ENCODE measurements around the gene INAVA.
A peak's percentile ranks its signal among the peaks of the same experiment; 100 is the strongest.
"Not testable (repeated sequence)": the region's sequence is repeated elsewhere in the genome, so short reads cannot be mapped to it uniquely, and the experiment has no call there.

INAVA gene

DNA sequence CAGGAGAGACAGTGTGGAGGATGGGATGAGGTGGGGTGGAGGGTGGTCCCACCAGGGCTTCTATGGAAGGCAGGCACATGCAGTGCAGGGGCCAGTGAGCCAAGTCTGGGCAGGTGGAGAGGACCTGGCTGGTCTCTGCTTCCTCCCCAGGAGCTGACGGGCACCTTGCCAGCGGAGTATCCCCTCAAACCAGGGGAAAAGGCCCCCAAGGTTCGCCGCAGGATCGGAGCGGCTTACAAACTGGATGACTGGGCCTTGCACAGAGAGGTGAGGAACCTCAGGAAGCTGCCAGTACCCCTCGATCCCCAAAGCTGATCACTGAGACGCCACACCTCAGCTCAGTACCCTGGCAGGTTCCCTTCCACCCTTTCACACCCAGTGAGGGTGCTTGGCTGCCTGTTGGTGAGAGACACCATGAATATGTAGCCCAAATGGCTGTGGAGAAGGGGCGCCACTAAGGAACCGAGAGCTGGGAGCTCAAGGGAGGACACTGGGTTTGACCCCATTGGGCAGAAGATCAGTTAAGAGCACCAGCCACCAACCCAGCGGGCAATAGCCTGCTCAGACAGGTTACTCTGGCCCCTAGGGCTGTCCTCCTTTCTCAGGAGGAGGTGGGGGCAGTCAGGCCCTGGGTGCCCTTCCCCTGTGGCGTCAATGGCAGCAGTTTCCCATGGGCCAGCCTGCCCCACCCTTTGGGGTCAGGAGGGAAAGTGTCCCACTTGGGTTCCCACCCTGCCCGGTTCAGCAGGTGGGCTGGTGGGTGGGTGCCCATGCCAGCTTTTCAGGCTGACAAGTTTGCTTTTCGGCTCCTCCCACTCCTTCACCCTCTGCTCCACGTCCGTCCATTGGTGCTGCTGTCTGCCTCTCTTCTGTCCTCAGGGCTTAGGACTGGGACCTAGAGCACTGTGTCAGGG is 5.5 kb downstream of the INAVA start:
- no peak for DNase-seq

DNA sequence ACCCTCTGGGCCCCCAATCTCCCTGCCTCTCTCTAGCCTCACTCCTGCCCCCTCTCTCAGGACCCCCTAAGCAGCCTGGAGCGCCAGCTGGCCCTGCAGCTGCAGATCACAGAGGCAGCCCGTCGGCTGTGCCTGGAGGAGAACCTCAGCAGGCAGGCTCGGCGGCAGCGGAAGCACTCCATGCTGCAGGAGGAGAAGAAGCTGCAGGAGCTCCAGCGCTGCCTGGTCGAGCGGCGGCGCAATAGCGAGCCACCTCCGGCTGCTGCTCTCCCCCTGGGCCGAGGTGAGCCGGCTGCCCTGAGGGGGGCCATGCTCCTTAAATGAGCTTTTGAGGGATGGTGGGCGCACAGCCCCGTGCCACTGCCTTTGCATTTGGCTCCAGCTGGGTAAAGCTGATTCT is 6.2 kb downstream of the INAVA start:
- no peak for DNase-seq

DNA sequence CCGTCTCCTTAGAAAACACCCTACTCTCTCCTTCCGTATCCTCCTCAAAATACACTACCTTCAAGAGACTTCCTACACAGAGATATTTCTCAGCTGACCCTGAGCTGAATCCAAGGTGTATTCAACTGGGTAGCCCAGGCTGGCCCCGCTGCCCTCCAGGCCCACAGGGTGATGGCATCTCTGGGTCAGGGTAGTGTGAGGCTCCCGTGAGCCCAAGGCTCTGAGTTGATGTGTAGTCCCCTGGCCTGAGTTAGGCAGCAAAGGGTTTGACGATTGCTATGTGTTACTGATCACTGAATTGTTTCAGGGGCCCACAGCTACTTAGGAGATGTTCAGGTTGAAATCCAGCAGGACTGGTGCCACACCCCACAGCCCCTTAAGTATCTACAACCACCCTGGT is 6.7 kb downstream of the INAVA start:
- no peak for DNase-seq

DNA sequence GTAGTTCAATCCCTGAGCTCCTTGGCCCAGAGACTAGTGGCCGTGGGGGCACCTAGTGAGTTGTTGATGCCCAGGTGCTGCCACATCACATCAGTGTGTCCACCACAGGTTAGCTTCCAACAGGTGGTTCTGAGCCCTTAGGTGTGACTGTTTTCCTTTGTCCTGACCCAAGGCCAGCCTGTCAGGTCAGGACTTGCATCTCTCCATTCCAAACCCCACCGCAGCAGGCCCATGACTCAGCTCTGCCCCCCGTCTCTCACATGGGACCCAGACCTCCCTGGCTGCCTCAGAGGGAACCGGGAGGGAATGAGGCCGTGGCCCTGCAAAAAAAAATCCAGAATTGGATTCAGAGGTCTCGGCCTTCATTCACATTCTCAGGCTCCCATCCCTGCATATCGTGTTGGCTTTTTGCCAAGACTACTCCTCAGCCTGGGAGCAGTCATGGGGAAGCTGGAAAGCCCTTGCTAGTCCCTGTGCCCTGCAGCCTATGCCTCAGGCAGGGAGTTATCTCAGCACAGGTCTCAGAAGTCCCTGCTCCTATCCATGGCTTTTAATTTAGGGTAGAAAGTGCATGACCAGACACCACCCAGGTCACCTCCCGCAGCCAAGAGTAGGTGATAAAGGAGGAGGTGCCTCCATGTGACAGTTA is 7.2 kb downstream of the INAVA start:
- DNase-seq = no peak

DNA sequence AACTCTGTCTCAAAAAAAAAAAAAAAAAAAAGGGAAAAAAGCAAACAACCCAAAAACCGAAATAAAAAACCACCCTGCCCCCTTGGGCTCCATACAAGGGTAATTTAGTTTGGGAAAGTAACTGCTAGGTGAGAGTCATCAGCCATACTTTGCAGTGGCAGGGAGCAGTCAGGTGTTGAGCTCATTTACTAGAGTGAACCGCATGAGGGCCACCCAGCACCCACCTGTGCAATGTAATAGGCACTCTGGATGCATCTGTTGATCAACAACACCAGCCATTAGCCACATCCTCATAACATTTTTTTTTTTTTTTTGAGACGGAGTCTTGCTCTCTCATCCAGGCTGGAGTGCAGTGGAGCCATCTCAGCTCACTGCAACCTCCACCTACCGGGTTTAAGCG is 9.1 kb downstream of the INAVA start:
- no peak for DNase-seq

DNA sequence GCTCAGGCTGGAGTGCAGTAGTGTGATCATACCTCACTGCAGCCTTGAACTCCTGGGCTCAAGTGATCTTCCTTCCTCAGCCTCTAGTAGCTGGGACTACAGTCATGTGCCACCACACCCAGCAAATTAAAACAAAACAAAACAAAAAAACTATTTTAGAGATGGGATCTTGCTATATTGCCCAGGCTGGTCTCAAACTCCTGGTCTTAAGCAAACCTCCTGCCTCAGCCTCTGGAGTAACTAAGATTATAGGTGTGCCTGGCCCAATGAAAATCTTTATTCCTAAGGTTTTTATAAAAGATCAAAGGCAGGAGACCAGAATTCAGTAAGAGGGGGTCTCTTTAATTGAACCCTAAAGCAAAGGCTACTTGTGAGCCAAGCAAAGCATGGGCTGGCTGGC is 10.1 kb downstream of the INAVA start:
- no peak for DNase-seq

DNA sequence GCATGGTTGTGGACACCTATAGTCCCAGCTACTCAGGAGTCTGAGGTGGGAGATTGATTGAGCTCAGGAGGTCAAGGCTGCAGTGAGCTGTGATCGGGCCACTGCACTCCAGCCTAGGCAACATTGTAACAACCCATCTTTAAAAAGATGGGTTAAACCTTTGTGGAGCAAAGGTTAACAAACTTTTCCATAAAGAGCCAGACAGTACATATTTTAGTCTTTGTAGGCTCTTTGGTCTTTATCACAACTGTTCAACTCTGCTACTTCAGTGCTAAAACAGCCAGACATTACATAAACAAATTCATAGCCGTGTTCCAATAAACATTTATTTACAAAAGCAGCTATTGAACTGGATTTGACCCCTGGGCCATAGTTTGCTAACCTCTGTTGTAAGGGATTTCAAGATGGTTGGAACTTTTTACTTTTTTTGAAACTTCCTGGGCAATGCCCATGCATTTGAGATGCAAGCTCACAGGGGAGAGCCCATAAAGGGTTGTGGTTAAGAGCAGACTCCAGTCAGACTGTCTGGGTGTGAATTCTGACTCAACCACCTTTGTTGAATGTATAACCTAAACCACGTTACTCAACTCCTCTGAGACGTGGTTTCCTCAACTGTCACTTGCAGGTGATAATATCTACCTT is 10.8 kb downstream of the INAVA start:
- peak; percentile 17 for DNase-seq

DNA sequence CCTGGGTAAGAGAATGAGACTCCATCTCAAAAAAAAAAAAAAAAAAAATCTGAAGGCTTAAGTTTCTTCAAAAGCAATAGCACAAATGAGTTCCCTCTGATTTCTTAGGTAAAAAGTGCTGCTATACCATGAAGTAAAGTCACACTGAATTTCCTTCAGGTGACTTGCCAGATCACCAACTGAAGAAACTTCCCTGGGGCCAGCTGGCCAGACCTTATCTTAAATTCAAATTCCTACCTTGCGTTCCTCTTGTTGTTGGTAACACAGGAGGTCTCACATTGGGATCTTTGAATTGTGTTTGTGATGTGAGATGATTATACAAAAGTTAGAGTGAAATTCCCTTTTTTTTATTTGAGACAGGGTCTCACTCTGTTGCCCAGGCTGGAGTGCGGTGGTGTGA is 11.8 kb downstream of the INAVA start:
- no peak for DNase-seq

DNA sequence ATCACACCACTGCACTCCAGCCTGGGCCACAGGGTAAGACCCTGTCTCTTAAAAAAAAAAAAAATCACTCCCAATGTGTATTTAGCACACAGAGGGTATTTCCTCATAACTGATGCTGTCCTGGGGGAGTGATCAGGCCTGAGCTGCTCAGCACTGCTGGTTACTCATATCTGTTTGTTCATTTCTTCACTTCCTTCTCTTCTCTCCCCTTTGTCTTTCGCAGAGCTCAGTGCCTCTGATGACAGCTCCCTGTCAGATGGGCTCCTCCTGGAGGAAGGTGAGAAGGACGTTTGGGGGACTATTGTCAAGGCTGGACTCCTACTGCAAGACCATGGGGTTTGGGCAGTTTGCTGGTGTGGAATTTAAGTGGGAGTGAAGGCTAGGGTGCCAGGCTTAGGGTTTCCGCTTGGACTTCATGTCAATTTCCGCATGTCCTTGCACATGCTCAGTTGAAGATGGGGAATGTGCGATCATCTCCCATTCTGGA is 13.0 kb downstream of the INAVA start:
- no peak for DNase-seq

DNA sequence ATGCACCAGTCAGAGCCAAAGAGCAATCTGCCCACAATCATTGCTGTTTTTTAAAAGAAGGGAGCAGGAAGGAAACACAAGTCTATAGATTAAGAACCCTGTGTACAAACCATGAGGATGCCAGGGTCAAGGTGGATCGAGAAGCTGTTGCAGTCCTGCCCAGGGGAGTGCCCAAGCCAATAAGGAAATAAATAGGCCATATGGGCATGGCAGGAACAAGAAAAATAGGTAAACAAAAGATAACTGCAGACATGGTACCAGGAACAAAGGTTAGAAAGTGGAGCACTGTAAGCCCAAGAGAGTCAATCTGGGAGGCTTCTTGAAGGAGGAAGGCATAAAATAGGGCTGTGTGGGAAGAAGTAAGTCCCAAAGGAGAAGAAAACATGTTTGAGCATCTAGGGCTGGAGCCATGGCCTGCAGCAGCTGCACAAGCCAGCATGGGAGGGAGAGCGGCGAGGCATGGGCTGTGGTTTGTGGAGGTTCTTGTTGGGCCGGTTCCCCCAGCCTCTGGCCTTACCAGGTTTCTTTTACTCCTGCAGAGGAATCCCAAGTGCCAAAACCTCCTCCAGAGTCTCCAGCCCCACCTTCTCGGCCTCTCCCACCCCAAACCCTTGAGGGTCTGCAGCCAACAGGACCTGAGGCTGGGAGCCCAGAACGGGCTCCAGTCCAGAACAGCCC is 13.6 kb downstream of the INAVA start:
- no peak for DNase-seq

DNA sequence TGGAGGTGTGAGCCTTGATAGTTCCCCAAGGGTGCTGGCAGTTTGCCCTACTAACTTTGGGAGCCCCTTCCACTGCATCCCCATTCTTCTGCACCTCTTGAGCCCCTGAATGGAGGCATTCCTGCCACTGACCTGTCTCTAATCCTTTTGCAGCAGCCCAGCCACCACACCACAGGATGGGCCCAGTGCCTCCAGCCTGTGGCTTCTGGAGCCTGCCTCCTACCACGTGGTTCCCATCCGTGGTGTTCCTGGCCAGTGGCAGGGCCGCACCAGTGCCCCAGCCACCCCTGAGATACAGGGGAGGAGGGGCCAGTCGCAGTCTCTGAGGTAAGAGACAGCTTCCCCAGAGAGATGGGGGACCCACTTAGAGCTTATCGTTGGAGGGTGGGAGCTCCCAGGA is 14.4 kb downstream of the INAVA start:
- no peak for DNase-seq

DNA sequence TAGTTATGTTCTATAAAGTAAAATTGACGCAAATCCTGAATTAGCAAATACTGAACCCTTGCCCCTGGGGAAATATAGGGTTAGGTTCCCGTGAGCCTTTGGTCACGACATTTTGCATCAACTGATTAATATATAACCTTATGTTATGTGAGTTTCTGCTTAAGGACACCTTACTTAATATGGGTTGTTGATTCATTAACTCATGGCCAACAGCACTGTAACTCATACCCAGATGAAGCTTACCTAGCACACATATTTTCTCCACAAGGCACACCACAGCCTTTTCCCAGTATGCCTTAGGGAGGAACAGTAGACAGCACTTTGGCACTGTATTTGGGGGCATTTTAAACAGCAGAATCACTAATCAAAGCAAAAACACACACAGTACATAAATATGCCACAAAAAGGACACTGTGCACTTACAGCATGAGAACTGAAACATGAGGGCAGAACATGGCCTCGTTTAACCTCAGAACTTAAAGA is 15.1 kb downstream of the INAVA start:
- no peak for DNase-seq

DNA sequence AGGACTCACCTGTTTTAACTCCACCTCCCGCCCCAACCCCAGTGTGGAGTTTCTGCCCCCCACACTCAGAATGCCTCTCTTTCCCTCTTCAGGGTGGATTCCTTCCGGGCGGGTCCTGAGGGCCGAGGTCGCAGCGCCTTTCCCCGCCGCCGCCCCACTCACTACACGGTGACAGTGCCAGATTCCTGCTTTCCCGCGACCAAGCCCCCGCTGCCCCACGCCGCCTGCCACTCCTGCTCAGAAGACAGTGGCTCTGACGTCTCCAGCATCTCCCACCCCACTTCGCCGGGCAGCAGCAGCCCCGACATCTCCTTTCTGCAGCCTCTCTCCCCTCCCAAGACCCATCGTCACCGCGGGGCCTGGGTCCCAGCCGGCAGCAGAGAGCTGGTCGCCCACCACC is 16.7 kb downstream of the INAVA start:
- DNase-seq = no peak

DNA sequence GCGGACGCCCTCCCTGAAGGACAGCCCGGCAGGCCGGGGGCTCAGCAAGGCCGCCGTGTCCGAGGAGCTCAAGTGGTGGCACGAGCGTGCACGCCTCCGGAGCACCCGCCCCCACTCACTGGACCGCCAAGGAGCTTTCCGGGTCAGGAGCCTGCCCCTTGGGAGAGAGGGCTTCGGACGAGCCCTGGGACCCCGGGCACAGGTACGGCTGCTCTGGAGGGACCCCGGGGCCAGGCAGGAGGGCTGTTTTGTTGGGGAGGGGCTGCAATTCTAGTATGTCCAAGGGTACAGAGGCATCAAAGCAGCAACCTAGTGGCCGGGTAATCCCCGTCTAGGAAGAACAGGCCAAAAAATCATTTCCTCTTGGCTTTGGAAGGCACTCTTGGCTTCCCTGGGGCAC is 17.2 kb downstream of the INAVA start:
- not testable (repeated sequence) for DNase-seq

DNA sequence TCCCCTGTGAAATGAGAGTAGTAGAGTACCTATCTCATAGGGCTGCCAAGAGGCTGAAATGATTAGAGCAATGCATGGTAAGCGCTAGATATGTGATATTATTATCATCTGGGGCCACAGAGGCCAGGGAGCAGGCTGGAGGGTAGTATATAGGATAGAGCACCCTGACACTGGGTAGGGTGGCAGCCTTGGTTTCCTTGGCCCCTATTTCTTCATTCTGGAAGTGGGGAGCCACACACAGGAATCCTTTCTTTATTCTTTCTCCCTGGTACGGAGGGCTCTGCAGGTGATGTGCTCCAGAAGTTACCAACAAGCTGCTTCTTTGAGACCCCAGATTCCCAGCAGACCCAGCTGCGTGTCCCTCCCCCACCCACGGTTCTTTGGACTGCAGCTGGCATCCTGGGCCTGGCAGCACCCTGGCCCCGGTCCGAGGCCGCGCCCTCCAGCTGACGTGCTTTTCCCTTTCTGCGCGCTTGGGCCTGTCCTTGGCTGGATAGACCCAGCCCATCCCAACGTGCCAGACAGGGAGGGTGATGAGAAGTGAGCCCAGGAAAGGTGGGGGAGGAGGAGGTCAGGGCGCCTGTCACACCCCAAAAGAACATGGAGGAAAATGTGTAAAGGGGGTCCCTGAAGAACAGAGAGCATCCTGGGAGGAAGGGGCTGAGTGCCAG is 18.2 kb downstream of the INAVA start:
- DNase-seq = no peak

DNA sequence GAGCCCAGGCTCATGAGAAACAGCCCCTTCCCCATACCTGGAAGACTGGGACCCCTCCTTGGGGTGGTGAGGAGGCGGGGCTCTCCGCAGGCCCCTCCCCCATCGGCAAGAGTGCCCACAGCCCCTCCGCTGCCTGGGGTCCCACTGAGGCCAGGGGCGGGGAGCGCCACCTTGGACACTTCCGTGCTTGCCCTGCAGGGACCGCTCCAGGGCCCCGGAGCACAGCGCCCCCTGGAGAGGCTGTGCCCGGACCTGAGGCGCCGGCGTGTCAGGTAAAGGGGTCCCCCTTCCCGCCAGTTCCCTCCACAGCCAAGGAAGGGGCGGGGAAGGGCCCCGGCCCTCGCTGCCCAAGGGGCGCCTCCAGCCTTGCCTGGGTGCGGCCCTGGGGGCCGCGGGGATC is 21.5 kb downstream of the INAVA start:
- DNase-seq = no peak

DNA sequence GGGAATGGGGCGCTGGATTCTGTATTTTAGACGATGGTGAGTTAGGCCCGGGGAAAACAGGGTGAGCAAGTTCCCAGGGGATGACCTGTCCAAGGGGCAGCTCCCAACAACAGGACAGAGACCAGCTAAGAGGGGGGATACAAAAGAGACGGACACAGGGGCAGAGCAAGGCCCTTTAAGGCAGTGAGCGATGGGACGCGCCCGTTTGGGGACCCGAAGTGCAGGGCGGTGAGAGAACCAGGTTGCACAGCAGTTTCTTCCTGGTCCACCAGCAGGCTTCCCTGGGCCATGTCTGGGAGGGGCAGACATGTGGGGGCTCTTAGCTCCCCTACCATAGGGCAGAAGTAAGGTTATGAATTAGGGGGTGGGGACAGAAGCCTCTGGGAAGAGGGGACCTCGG is 22.0 kb downstream of the INAVA start:
- DNase-seq = no peak

DNA sequence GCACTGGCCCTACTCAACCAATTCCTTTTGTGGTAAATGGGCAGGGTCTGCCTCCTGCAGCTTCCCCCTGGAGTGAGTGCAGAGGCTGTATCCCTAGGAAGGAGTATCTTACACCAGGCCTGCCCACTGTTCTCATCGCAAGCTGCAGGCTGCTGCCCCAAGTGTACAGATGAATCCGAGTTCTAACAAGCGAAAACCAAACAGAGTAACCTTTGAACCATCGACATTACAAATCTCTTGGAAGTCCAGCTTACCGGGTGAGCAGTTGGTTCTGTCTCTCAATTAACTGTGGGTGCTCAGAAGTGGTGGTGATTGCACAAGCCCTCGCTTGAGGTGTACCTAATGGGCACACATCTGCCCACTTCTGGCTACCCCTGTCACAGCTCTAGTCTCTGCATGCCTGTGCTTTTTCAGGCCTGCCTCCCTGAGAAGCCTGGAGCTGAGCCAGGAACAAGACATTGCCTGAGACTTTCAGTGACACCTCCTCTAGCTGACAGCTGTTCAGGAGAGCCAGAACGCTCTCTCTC is 22.7 kb downstream of the INAVA start:
- DNase-seq = no peak

DNA sequence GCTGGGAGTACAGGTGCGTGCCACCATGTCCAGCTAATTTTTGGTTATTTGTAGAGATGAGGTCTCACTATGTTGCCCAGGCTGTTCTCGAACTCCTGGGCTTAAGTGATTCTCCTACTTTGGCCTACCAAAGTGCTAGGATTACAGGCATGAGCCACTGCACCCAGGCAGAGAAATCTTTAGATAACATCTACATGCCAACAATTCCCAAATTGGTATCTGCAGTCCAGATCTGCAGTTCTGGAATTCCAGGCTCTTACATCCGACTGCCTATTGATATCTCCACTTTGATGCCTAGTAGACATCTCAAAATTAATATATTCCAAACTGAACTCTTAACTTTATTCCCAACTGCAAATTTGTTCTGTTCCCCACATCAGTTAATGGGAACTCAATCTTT is 23.3 kb downstream of the INAVA start:
- no peak for DNase-seq

DNA sequence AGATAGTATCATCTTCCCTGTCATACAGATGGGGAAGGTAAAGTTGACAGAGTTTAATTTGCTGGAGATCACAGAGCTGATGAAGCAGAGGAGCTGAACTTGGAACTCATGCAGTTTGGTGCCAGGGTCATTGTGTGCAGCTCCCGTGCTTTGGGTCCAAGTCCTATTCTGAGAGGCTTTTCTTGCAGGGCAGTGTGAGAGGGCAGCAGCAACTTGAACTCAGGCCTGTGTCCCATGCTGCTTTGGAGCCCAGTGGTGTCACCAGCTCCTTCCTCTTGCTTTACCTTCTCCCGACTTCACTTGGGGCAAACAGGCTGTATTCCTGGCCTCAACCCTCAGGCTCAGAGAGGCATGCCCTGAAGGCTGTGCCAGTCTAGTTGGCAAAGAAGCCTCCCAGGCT is 24.7 kb downstream of the INAVA start:
- no peak for DNase-seq

DNA sequence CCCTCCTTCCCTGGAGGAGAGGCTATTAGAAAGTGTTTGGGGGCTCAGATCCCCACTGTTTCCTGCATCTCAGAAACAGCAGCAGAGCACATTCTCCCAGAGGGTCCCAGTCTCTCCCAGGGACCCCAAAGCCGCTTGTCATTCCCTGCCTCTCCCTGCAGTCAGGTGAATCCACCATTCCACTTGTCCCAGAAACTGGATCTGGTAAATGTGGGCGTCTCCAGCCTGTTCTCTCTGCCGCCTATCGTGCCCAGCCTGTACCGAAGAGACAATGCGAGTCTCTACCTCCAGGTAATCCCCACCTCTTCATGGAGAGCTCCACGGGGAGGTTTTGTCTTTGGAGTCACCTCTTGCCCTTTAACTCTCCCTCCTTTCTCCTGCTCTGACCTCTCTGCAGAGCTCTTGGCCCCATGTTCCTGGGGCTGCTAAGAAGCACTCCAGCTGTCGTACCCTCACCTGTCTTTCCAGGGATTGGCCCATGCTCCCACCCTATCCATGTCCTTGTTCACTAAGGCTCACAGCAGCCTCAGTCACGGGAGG is 26.9 kb downstream of the INAVA start:
- DNase-seq = no peak

DNA sequence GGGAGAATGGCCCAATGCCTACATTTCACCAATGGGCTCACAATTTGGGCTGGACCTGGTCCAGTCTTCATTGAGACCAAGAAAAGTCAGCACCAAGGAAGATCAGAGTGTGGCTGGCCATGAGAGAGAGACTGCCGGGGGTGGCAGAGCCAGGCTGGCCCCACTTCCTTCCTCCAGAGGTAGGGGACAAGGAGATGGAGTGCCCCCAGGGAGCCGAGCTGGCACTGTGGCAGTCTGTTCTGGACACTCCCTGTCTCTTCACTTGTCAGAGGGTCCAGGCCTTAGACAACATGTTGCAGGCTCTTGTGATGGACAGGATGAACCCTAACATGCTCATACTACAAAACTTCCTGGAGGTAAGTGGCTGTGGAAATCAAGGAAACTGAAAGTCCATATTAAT is 27.7 kb downstream of the INAVA start:
- DNase-seq = no peak
